ENCODE measurements around the gene RAI1. TPM values are rescaled to one million over a fixed set of nuclear protein-coding genes. Genes with fewer than 3 reads are reported as not detected.

The RAI1 gene
- total and polyA plus RNA-seq, 2 of the 13 experiments (the other 11 are each of a cell fraction or from before 2014, with no cell fraction given): 3.4 to 5.2 TPM

GRCh38 chr17:17653343-17653742 is 27.9 kb upstream of the RAI1 start:
- Histone ChIP-seq H3K4me2 (ENCODE audit: low read depth, low read length) (no peak overlapping the region), H3K4me1 (ENCODE audit: insufficient read depth, low read length) (peaks cover 9% of the 10 kb centered on the region), H3K27ac (ENCODE audit: extremely low read length, insufficient read depth, low read length) (no peak overlapping the region), H3K9ac (ENCODE audit: insufficient read depth, low read depth, low read length) (no peak overlapping the region), H3K4me3 (replicated peaks in 1 of 3; ENCODE audit: insufficient read depth in 1 of 3, low read depth in 2 of 3, low read length in 3 of 3) (no peak overlapping the region), H3K36me3 (replicated peaks in 1 of 2; ENCODE audit: control insufficient read depth in 1 of 2, insufficient read depth in 2 of 2, low read length in 2 of 2) (no peaks in the 10 kb centered on the region), H2AFZ (ENCODE audit: low read length) (no peak overlapping the region), H4K20me1 (ENCODE audit: insufficient read depth, low read length) (no peaks in the 10 kb centered on the region), H3K9me3 (ENCODE audit: low read length) (no peaks in the 10 kb centered on the region), H3K27me3 (ENCODE audit: control insufficient read depth in 1 of 2, insufficient read depth in 2 of 2, low read length in 2 of 2) (peaks cover 1 to 15% of the 10 kb centered on the region in 2 experiments; a peak in 2 of 5 replicates), H3K79me2 (ENCODE audit: insufficient read depth, low read length) (no peaks in the 10 kb centered on the region)
- TF ChIP-seq SMYD3 (CRISPR knock-in tag; IDR thresholded peaks at IDR 0.05) (no peak), NCOA1 (CRISPR knock-in tag; IDR thresholded peaks at IDR 0.05) (no peak), ZNF891 (CRISPR knock-in tag; IDR thresholded peaks at IDR 0.05) (no peak), HNF4A (CRISPR knock-in tag; IDR thresholded peaks at IDR 0.05) (no peak), SIN3A (IDR thresholded peaks at IDR 0.05; ENCODE audit: borderline replicate concordance, low read depth, low read length) (no peak), ZNF160 (CRISPR knock-in tag; IDR thresholded peaks at IDR 0.05) (no peak), GATA4 (IDR thresholded peaks at IDR 0.05; ENCODE audit: borderline replicate concordance, low read depth) (no peak), SNAPC4 (CRISPR knock-in tag; IDR thresholded peaks at IDR 0.05) (no peak), ZNF256 (CRISPR knock-in tag; conservative IDR thresholded peaks at IDR 0.05) (no peak), MXI1 (IDR thresholded peaks at IDR 0.05; ENCODE audit: borderline replicate concordance, low read depth, low read length) (no peak)
- TF ChIP-seq, protein P1, sequence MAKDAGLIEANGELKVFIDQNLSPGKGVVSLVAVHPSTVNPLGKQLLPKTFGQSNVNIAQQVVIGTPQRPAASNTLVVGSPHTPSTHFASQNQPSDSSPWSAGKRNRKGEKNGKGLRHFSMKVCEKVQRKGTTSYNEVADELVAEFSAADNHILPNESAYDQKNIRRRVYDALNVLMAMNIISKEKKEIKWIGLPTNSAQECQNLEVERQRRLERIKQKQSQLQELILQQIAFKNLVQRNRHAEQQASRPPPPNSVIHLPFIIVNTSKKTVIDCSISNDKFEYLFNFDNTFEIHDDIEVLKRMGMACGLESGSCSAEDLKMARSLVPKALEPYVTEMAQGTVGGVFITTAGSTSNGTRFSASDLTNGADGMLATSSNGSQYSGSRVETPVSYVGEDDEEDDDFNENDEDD (CRISPR knock-in tag; IDR thresholded peaks at IDR 0.05; ENCODE audit: borderline replicate concordance): no peak
- TF ChIP-seq, protein P2, sequence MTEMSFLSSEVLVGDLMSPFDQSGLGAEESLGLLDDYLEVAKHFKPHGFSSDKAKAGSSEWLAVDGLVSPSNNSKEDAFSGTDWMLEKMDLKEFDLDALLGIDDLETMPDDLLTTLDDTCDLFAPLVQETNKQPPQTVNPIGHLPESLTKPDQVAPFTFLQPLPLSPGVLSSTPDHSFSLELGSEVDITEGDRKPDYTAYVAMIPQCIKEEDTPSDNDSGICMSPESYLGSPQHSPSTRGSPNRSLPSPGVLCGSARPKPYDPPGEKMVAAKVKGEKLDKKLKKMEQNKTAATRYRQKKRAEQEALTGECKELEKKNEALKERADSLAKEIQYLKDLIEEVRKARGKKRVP (CRISPR knock-in tag; IDR thresholded peaks at IDR 0.05): no peak
- CTCF ChIA-PET (ENCODE audit: low intra/inter-chr PET ratio, low total read pairs): no interaction called here
- POLR2A ChIA-PET: no interaction called here
- BruUV-seq (replicated peaks): no TSS peak
- in situ Hi-C loops (cut with HindIII; ENCODE audit: extremely low pct_ligation_motif_present, low pct_unique_long_range_greater_than_20kb) (no loop called here), intact Hi-C loops (cut with micrococcal nuclease; ENCODE audit: unreplicated experiment) (no loop called here)
- DNase-seq (ENCODE audit: low spot score): no peak
- no CpG with 5 or more reads among the region's 3 CpGs for WGBS (ENCODE audit: low lambda C conversion rate)
- ATAC-seq: no peak
- FAIRE-seq: no peak

Measured in HepG2 (cell line).